Measurements from ENCODE around the gene MATK.

- no peak for TF ChIP-seq POLR2A (IDR thresholded peaks at IDR 0.05)
- TF ChIP-seq CTCF (IDR thresholded peaks at IDR 0.05), result no peak
- TF ChIP-seq POLR2AphosphoS5 (IDR thresholded peaks at IDR 0.05), result no peak
Observed at GRCh38 chr19:3807574-3808354, 21.6 kb upstream of the MATK start.
